HUES6 (cell line): ENCODE data around the gene TBC1D2B.
"Not testable (repeated sequence)": the region's sequence is repeated elsewhere in the genome, so short reads cannot be mapped to it uniquely, and the experiment has no call there.

Experiments
- H3K27ac ChIP-seq: 2 replicates; pipeline ENCODE4 v1.7.0; 2013; ENCODE audit warnings: low read depth, mild to moderate bottlenecking, low read length, inconsistent platforms
- H3K27me3 ChIP-seq: 2 replicates; pipeline ENCODE4 v1.6.1; 2013; ENCODE audit warnings: low read length; ENCODE audit not compliant: control insufficient read depth, insufficient read depth
- H3K36me3 ChIP-seq: 2 replicates; pipeline ENCODE4 v1.6.1; 2013; ENCODE audit warnings: low read length; ENCODE audit not compliant: control insufficient read depth, insufficient read depth
- H3K4me1 ChIP-seq: 2 replicates; pipeline ENCODE4 v1.6.1; 2013; ENCODE audit warnings: low read length; ENCODE audit not compliant: control insufficient read depth, insufficient read depth
- H3K4me3 ChIP-seq: 2 replicates; pipeline ENCODE4 v1.5.1; 2013; ENCODE audit warnings: low read depth, low read length
- H3K9ac ChIP-seq: one replicate; pipeline ENCODE4 v1.6.1; 2013; ENCODE audit warnings: mild to moderate bottlenecking, low read length
- H3K9me3 ChIP-seq: 2 replicates; pipeline ENCODE4 v1.6.1; 2013; ENCODE audit warnings: low read depth, low read length; ENCODE audit not compliant: control insufficient read depth, insufficient read depth

The TBC1D2B gene

GRCh38 chr15:77966540-77967234, 110.8 kb downstream of the TBC1D2B start:
- no peaks in the 10 kb centered on the region for H3K4me1 ChIP-seq
- H3K27me3 ChIP-seq = no peaks in the 10 kb centered on the region
- no peak overlapping the region for H3K4me3 ChIP-seq
- no peak overlapping the region for H3K27ac ChIP-seq
- no peaks in the 10 kb centered on the region for H3K36me3 ChIP-seq
- no peak overlapping the region for H3K9ac ChIP-seq
- 0 out of 2 replicates have a peak, but pooled peaks cover 6% of the 10 kb centered on the region for H3K9me3 ChIP-seq

- Histone ChIP-seq H3K36me3 (no peaks in the 10 kb centered on the region), H3K27me3 (peaks cover under 1% of the 10 kb centered on the region), H3K9me3 (0 out of 2 replicates have a peak, but pooled peaks cover 6% of the 10 kb centered on the region), H3K4me3 (no peak overlapping the region), H3K9ac (no peak overlapping the region), H3K4me1 (peaks cover 10% of the 10 kb centered on the region; the same call in 1 of the 2 replicates), H3K27ac (no peak overlapping the region)
Measured at GRCh38 chr15:77964193-77964592, 113.3 kb downstream of the TBC1D2B start.

DNA sequence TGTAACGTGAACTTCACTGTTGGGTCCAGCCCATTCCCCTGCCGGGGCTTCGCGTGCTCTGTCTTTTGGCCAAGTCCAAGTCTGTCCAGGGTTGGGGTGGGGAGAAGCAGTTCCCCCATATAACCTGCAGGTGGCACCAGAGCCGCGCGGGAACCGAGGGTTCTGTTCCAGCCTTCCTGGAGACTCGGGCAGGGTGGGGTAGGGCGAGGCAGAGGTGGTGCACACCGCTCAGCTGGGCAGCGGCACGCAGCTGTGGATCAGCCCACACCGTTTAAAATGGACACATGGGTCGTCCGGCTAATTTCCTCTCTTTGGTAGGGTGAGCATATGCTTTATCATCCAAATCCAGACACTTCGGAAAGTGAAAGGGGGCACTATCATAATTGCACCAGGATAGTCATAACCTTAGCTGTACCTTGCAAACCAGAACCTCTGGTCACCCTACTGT, 118.1 kb downstream of the TBC1D2B start:
- H3K27me3 ChIP-seq = peaks cover 8% of the 10 kb centered on the region

DNA sequence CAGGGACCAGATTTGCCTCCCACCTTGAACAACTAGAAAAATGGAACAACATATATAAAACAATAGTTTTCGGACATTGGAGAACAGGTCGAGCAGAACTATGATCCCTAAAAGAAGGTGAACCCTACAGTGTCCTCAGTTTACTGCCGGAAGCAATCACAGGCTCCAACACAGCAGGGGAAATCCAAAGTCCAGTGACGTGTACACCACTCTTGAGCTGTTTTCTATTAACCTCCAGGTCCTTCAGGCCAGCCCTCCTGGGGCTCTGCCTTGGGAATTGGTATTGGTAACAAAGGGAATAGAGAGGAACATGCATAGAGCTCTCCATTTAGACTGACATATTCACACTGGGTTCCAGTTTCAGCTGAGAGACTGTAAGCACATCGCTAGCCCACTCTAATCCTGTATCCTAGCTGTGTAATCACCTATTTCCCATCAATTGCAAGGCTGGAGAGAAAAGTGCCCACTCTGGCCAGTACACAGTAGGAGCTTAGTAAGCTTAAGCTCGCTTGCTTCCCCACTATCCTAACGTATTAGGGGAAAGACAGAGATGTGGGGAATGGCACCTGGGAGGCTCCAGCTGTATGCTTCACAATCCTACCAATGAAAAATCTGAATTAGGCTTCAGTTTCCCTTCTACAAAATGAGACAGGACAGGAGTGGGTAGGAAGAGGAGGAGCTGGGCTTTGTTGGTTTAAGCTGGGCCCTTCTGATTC, 118.6 kb downstream of the TBC1D2B start:
- not testable (repeated sequence) for H3K36me3 ChIP-seq, H3K27me3 ChIP-seq, H3K9ac ChIP-seq, H3K4me3 ChIP-seq, H3K9me3 ChIP-seq, H3K27ac ChIP-seq
- H3K4me1 ChIP-seq = peaks cover 10% of the 10 kb centered on the region; the same call in 1 of the 2 replicates

More for the DNA sequence above, 118.1 kb downstream of the TBC1D2B start:
- no peak overlapping the region for H3K27ac ChIP-seq
- no peak overlapping the region for H3K9ac ChIP-seq
- H3K9me3 ChIP-seq = 0 out of 2 replicates have a peak, but pooled peaks cover 6% of the 10 kb centered on the region
- H3K36me3 ChIP-seq = no peaks in the 10 kb centered on the region
- H3K4me1 ChIP-seq = peaks cover 10% of the 10 kb centered on the region; the same call in 1 of the 2 replicates
- no peak overlapping the region for H3K4me3 ChIP-seq

- not testable (repeated sequence) for H3K4me3 ChIP-seq, H3K9me3 ChIP-seq, H3K9ac ChIP-seq, H3K36me3 ChIP-seq, H3K27ac ChIP-seq, H3K27me3 ChIP-seq
- peaks cover 10% of the 10 kb centered on the region; the same call in 1 of the 2 replicates for H3K4me1 ChIP-seq
Measured at GRCh38 chr15:77958021-77958420, 119.5 kb downstream of the TBC1D2B start.

DNA sequence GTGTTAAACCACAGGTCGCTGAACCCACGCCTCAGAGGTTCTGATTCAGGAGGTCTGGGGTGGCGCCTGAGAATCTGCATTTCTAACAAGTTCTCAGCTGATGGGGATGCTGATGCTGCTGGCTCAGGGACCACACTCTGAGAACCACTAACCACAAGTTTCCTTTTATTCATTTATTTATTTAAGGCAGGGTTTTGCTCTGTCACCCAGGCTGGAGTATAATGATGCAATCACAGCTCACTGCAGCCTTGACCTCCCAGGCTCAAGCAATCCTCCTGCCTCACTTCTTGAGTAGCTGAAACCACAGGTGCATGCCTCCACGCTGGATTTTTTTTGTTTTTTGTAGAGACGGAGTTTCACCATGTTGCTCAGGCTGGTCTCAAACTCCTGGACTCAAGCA, 123.6 kb downstream of the TBC1D2B start:
- H3K4me1 ChIP-seq, H3K9me3 ChIP-seq, H3K27me3 ChIP-seq, H3K36me3 ChIP-seq, H3K9ac ChIP-seq, H3K4me3 ChIP-seq, H3K27ac ChIP-seq: not testable (repeated sequence)

DNA sequence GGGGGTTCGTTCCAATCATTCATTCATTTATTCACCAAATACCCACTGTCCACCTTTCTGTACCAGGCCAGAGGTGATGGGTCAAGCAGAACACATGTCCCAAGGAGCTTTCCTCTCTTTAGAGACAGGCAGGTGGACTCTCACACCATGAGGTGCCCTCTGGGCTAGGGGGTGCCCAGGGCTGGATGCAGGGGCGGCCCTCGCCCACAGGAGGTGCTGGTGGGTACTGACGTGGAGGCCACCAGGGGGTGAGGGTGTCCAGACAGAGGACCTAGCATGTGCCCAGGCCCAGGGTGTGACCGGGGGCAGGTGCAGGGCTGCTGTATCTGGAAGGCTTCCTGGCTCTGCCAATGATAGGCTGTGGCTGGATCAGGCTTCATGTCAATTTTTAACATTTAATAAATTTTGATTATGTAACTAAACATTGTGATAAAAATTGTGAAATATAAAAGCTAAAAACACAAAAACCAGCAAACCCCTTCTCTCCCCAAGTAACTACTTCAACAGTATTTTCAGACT, 124.5 kb downstream of the TBC1D2B start:
- H3K9ac ChIP-seq, H3K4me3 ChIP-seq, H3K4me1 ChIP-seq, H3K36me3 ChIP-seq, H3K9me3 ChIP-seq, H3K27ac ChIP-seq, H3K27me3 ChIP-seq: not testable (repeated sequence)

- H3K36me3 ChIP-seq, H3K27ac ChIP-seq, H3K4me3 ChIP-seq, H3K9ac ChIP-seq, H3K9me3 ChIP-seq, H3K27me3 ChIP-seq, H3K4me1 ChIP-seq: not testable (repeated sequence)
Measured at GRCh38 chr15:77951105-77951786, 126.3 kb downstream of the TBC1D2B start.

DNA sequence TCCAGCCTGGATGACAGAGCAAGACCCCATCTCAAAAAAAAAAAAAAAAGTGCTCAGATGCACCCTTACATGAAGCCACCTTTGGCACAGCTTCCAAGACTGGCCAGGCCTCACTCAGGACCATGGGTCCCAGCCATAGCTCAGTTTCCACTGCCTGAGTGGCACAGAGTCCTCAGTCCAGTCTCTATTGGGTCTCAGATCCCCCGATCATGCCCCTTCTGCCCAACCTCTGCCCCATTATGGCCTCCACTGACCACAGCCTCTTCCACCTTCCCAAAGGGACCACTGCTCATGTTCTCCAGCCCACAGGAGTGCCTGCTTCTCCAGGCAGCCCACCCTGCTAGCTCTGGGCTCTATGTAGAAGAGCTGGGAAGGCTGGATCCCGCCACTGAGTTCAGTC, 127.0 kb downstream of the TBC1D2B start:
- not testable (repeated sequence) for H3K27me3 ChIP-seq, H3K4me3 ChIP-seq, H3K9me3 ChIP-seq, H3K27ac ChIP-seq, H3K4me1 ChIP-seq, H3K36me3 ChIP-seq, H3K9ac ChIP-seq

GRCh38 chr15:77945566-77945965, 131.9 kb downstream of the TBC1D2B start:
- H3K9ac ChIP-seq = no peak overlapping the region
- H3K4me3 ChIP-seq = no peak overlapping the region
- no peaks in the 10 kb centered on the region for H3K36me3 ChIP-seq
- H3K27ac ChIP-seq = no peak overlapping the region
- H3K9me3 ChIP-seq = no peaks in the 10 kb centered on the region
- peaks cover 11% of the 10 kb centered on the region for H3K4me1 ChIP-seq
- H3K27me3 ChIP-seq = peaks cover 10% of the 10 kb centered on the region
